SK-N-SH (cell line): ENCODE measurements around the gene PPP1R37. TPM values are rescaled to one million over a fixed set of nuclear protein-coding genes. Genes with fewer than 3 reads are reported as not detected.

ENCODE experiments used
- CTCF ChIA-PET: fragments of 300-600, 350-600 bp; formaldehyde crosslinking; extraction: SDS; loops from one replicate; lab custom pipeline; 2021; lab: Yijun Ruan, JAX
- POLR2A ChIA-PET: fragments of 350-600 bp; sonication (Branson Sonifier 250); formaldehyde crosslinking; extraction: SDS; loops from one replicate; lab custom pipeline; 2020; ENCODE audit warnings: antibody characterized with exemption, inconsistent platforms; lab: Yijun Ruan, JAX
- DNase-seq: peaks from one replicate; pipeline ENCODE4 v3.0.0; 2012
- H2AFZ ChIP-seq: fragments of 200-600 bp; sonication (generic); 2 replicates; pipeline ENCODE4 v1.8.1; 2016; ENCODE audit warnings: antibody characterized with exemption, mild to moderate bottlenecking, low read depth
- H3F3A ChIP-seq: fragments of 200-600 bp; sonication (generic); replicated peaks from 2 replicates; pipeline ENCODE3; 2016; ENCODE audit warnings: antibody characterized with exemption, mild to moderate bottlenecking; ENCODE audit not compliant: insufficient read depth
- H3K27ac ChIP-seq, 2 experiments: fragments of 200-500 bp in 1 of 2; fragments of 200-600 bp in 1 of 2; sonication (Bioruptor generic) in 1 of 2; sonication (generic), shearing (Covaris generic) in 1 of 2; 2 replicates each; pipeline versions ENCODE4 v1.5.1 to v1.6.1; 2014 to 2016; ENCODE audit warnings: low read depth in 2 of 2, inconsistent platforms in 1 of 2, low read length in 1 of 2, mild to moderate bottlenecking in 1 of 2, mixed read lengths in 1 of 2
- H3K27me3 ChIP-seq: fragments of 200-600 bp; sonication (generic), shearing (Covaris generic); 2 replicates; pipeline ENCODE4 v1.6.1; 2016; ENCODE audit warnings: mixed run types; ENCODE audit not compliant: insufficient read depth
- H3K36me3 ChIP-seq, 2 experiments: fragments of 200-500 bp in 1 of 2; fragments of 200-600 bp in 1 of 2; sonication (Bioruptor generic) in 1 of 2; sonication (generic) in 1 of 2; replicated peaks in 1 of 2; 2 replicates each; pipeline versions ENCODE3 to v1.5.1; 2014 to 2016; ENCODE audit warnings: low read length in 1 of 2, mild to moderate bottlenecking in 1 of 2; ENCODE audit not compliant: insufficient read depth in 2 of 2, control insufficient read depth in 1 of 2
- H3K4me1 ChIP-seq, 2 experiments: fragments of 200-500 bp in 1 of 2; fragments of 200-600 bp in 1 of 2; sonication (Bioruptor generic) in 1 of 2; sonication (generic), shearing (Covaris generic) in 1 of 2; 2 replicates each; pipeline versions ENCODE4 v1.5.1 to v1.6.1; 2014 to 2016; ENCODE audit warnings: low read depth in 1 of 2, low read length in 1 of 2, mixed run types in 1 of 2; ENCODE audit not compliant: insufficient read depth in 2 of 2, control insufficient read depth in 1 of 2
- H3K4me2 ChIP-seq: fragments of 200-600 bp; sonication (generic), shearing (Covaris generic); 2 replicates; pipeline ENCODE4 v1.6.1; 2017; ENCODE audit warnings: mixed run types
- H3K4me3 ChIP-seq, 2 experiments: fragments of 200-500 bp in 1 of 2; fragments of 200-600 bp in 1 of 2; sonication (Bioruptor generic) in 1 of 2; sonication (generic), shearing (Covaris generic) in 1 of 2; 2 replicates each; pipeline versions ENCODE4 v1.5.1 to v1.8.1; 2014 to 2016; ENCODE audit warnings: low read depth in 2 of 2, inconsistent platforms in 1 of 2, low read length in 1 of 2, mild to moderate bottlenecking in 1 of 2, mixed read lengths in 1 of 2, moderate library complexity in 1 of 2
- H3K79me2 ChIP-seq: fragments of 200-600 bp; sonication (generic); 2 replicates; pipeline ENCODE4 v1.8.1; 2017; ENCODE audit warnings: mild to moderate bottlenecking; ENCODE audit not compliant: insufficient read depth
- H3K9ac ChIP-seq: fragments of 200-600 bp; sonication (generic); 2 replicates; pipeline ENCODE4 v1.6.1; 2017; ENCODE audit warnings: mixed run types
- H3K9me2 ChIP-seq: fragments of 200-600 bp; sonication (generic); 2 replicates; pipeline ENCODE4 v1.6.1; 2017; ENCODE audit warnings: mixed run types
- H3K9me3 ChIP-seq: fragments of 200-600 bp; sonication (generic); 2 replicates; pipeline ENCODE4 v1.6.1; 2017; ENCODE audit warnings: mixed run types, mild to moderate bottlenecking, moderate library complexity
- H4K20me1 ChIP-seq: fragments of 200-600 bp; sonication (generic); 2 replicates; pipeline ENCODE4 v1.6.1; 2017; ENCODE audit warnings: mild to moderate bottlenecking, mixed run types; ENCODE audit not compliant: insufficient read depth
- CHD2 ChIP-seq: fragments of 150-350 bp; IDR thresholded peaks from 2 replicates; pipeline ENCODE4 v1.6.1; 2018; ENCODE audit warnings: low read length; ENCODE audit not compliant: partially characterized antibody
- ELF1 ChIP-seq: IDR thresholded peaks from 2 replicates; pipeline ENCODE4 v1.4.0; 2012
- EZH2phosphoT487 ChIP-seq: fragments of 200-600 bp; sonication (generic); IDR thresholded peaks from 2 replicates; pipeline ENCODE4 v1.6.1; 2017; ENCODE audit warnings: low read depth, mixed run types, mild to moderate bottlenecking, antibody characterized with exemption, moderate library complexity, borderline replicate concordance
- FOXM1 ChIP-seq: IDR thresholded peaks from 2 replicates; pipeline ENCODE4 v1.4.0; 2012; ENCODE audit warnings: low read depth, mild to moderate bottlenecking
- GABPA ChIP-seq: IDR thresholded peaks from 2 replicates; pipeline ENCODE4 v1.4.0; 2012; ENCODE audit warnings: low read depth, mild to moderate bottlenecking
- GATA2 ChIP-seq: sonication (generic); formaldehyde crosslinking; IDR thresholded peaks from 2 replicates; pipeline ENCODE4 v1.5.0; 2020; ENCODE audit warnings: mild to moderate bottlenecking, missing genetic modification reagents
- MEF2A ChIP-seq: IDR thresholded peaks from 2 replicates; pipeline ENCODE4 v1.4.0; 2012; ENCODE audit warnings: low read depth, borderline replicate concordance
- MXI1 ChIP-seq: IDR thresholded peaks from 2 replicates; pipeline ENCODE4 v1.6.1; 2012; ENCODE audit warnings: mild to moderate bottlenecking, low read depth, low read length, improper control_type of control experiment
- POLR2AphosphoS5 ChIP-seq: IDR thresholded peaks from 2 replicates; pipeline ENCODE4 v1.6.1; 2012; ENCODE audit warnings: low read depth, low read length
- RAD21 ChIP-seq: IDR thresholded peaks from 2 replicates; pipeline ENCODE4 v1.6.1; 2012; ENCODE audit warnings: mild to moderate bottlenecking, low read length
- RCOR1 ChIP-seq: fragments of 150-350 bp; IDR thresholded peaks from 2 replicates; pipeline ENCODE4 v1.6.1; 2017; ENCODE audit warnings: antibody characterized with exemption, low read length
- SIN3A ChIP-seq: IDR thresholded peaks from 2 replicates; pipeline ENCODE4 v1.6.1; 2012; ENCODE audit warnings: low read depth, mild to moderate bottlenecking, low read length, moderate library complexity, borderline replicate concordance
- TEAD4 ChIP-seq: IDR thresholded peaks from 2 replicates; pipeline ENCODE4 v1.4.0; 2012; ENCODE audit warnings: mild to moderate bottlenecking, borderline replicate concordance; ENCODE audit not compliant: insufficient read depth
- YY1 ChIP-seq: IDR thresholded peaks from 2 replicates; pipeline ENCODE4 v1.4.0; 2012; ENCODE audit warnings: low read depth, mild to moderate bottlenecking
- WGBS: methylation state at CpG from one replicate; pipeline ENCODE4 v1.1.6; 2017; ENCODE audit warnings: low lambda C conversion rate; 5-methylcytosine and 5-hydroxymethylcytosine counted together
- polyA plus RNA-seq, 3 experiments: library from polyadenylated mRNA; depleted of rRNA; stranded (reverse); fragments of >200 nt; gene quantifications; 2 replicates each; pipeline ENCODE4 v1.2.3, GENCODE V29; 2012
- TF ChIP-seq, protein P1 (sequence below): IDR thresholded peaks from 2 replicates; pipeline ENCODE4 v1.6.1; 2012; ENCODE audit warnings: mild to moderate bottlenecking, low read depth, low read length, moderate library complexity
- TF ChIP-seq, protein P2 (sequence below): fragments of 150-350 bp; IDR thresholded peaks from 2 replicates; pipeline ENCODE4 v1.6.1; 2016; ENCODE audit warnings: mild to moderate bottlenecking, low read depth, low read length
- TF ChIP-seq, protein P3 (sequence below): fragments of 150-350 bp; IDR thresholded peaks from 2 replicates; pipeline ENCODE4 v1.6.1; 2017; ENCODE audit warnings: antibody characterized with exemption, low read length, low read depth, borderline replicate concordance
- TF ChIP-seq, protein P4 (sequence below): IDR thresholded peaks from 2 replicates; pipeline ENCODE4 v1.4.0; 2012; ENCODE audit warnings: low read depth, borderline replicate concordance
- TF ChIP-seq, protein P5 (sequence below): fragments of 200-600 bp; sonication (generic); IDR thresholded peaks from 2 replicates; pipeline ENCODE4 v1.6.1; 2017; ENCODE audit warnings: antibody characterized with exemption, mild to moderate bottlenecking, moderate library complexity

The PPP1R37 gene
- polyA plus RNA-seq, 1 of the 3 experiments (the other 2 are of a cell fraction): 24.4 TPM

DNA sequence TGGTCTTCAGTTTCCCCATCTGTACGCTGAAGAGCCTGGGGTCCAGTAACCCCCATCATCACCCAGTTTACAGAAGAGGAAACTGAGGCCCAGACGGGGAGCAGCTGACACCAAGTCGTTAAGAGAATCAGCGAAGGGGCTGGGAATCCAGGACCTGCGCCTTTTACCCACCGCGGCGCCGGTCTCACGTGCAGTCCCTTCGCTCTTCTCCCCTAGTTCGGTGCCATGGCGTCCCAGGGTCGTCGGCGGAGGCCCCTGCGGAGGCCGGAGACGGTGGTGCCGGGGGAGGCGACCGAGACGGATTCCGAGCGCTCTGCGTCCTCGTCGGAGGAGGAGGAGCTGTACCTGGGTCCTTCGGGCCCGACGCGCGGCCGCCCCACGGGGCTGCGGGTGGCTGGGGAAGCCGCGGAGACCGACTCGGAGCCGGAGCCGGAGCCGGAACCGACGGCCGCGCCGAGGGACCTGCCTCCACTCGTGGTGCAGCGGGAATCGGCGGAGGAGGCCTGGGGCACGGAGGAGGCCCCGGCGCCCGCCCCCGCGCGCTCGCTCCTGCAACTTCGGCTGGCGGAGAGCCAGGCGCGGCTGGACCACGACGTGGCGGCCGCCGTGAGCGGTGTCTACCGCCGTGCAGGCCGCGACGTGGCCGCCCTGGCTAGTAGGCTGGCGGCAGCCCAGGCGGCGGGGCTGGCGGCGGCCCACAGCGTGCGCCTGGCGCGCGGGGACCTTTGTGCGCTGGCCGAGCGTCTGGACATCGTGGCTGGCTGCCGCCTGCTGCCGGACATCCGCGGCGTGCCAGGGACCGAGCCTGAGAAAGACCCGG, 86.3 kb downstream of the PPP1R37 start:
- Histone ChIP-seq H3K79me2 (peaks cover 29% of the 10 kb centered on the region), H3K9me2 (no peaks in the 10 kb centered on the region), H3K4me2 (peak overlapping the region; percentile 99), H4K20me1 (no peaks in the 10 kb centered on the region), H2AFZ (peak overlapping the region; percentile 79), H3K9me3 (no peaks in the 10 kb centered on the region), H3K4me1 (peaks cover 0 to 13% of the 10 kb centered on the region in 2 experiments; a peak in 1 of 4 replicates), H3K4me3 (peak overlapping the region; percentile 81 to 96), H3K9ac (peak overlapping the region; percentile 59), H3F3A (peaks cover 9% of the 10 kb centered on the region), H3K36me3 (peaks cover 0 to 5% of the 10 kb centered on the region in 2 experiments), H3K27ac (peak overlapping the region; percentile 53 to 74), H3K27me3 (no peaks in the 10 kb centered on the region)
- CTCF ChIA-PET: interaction anchor here (0.8 to 1.7 kb wide), 7 partner anchors 30 to 306 kb away, joined by 3 to 6 read pairs (median 4); partner anchors contain the start of gene EXOC3L2
- WGBS: 20% methylated on average over 5 of the region's 97 CpGs
- POLR2A ChIA-PET: interaction anchor here (1.8 kb wide), 1 partner anchor 87 kb away, joined by 7 read pairs; the partner anchor contains the start of gene PPP1R37
- peak; percentile 66 for DNase-seq
- TF ChIP-seq GABPA: no peak
- TF ChIP-seq POLR2AphosphoS5: no peak
- no peak for TF ChIP-seq YY1
- no peak for TF ChIP-seq SIN3A
- TF ChIP-seq TEAD4: no peak
- TF ChIP-seq, protein P1, sequence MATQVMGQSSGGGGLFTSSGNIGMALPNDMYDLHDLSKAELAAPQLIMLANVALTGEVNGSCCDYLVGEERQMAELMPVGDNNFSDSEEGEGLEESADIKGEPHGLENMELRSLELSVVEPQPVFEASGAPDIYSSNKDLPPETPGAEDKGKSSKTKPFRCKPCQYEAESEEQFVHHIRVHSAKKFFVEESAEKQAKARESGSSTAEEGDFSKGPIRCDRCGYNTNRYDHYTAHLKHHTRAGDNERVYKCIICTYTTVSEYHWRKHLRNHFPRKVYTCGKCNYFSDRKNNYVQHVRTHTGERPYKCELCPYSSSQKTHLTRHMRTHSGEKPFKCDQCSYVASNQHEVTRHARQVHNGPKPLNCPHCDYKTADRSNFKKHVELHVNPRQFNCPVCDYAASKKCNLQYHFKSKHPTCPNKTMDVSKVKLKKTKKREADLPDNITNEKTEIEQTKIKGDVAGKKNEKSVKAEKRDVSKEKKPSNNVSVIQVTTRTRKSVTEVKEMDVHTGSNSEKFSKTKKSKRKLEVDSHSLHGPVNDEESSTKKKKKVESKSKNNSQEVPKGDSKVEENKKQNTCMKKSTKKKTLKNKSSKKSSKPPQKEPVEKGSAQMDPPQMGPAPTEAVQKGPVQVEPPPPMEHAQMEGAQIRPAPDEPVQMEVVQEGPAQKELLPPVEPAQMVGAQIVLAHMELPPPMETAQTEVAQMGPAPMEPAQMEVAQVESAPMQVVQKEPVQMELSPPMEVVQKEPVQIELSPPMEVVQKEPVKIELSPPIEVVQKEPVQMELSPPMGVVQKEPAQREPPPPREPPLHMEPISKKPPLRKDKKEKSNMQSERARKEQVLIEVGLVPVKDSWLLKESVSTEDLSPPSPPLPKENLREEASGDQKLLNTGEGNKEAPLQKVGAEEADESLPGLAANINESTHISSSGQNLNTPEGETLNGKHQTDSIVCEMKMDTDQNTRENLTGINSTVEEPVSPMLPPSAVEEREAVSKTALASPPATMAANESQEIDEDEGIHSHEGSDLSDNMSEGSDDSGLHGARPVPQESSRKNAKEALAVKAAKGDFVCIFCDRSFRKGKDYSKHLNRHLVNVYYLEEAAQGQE: no peak
- TF ChIP-seq EZH2phosphoT487: no peak
- TF ChIP-seq MXI1: no peak; the same call in 1 of the 2 replicates
- TF ChIP-seq, protein P2, sequence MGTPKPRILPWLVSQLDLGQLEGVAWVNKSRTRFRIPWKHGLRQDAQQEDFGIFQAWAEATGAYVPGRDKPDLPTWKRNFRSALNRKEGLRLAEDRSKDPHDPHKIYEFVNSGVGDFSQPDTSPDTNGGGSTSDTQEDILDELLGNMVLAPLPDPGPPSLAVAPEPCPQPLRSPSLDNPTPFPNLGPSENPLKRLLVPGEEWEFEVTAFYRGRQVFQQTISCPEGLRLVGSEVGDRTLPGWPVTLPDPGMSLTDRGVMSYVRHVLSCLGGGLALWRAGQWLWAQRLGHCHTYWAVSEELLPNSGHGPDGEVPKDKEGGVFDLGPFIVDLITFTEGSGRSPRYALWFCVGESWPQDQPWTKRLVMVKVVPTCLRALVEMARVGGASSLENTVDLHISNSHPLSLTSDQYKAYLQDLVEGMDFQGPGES: no peak
- TF ChIP-seq, protein P3, sequence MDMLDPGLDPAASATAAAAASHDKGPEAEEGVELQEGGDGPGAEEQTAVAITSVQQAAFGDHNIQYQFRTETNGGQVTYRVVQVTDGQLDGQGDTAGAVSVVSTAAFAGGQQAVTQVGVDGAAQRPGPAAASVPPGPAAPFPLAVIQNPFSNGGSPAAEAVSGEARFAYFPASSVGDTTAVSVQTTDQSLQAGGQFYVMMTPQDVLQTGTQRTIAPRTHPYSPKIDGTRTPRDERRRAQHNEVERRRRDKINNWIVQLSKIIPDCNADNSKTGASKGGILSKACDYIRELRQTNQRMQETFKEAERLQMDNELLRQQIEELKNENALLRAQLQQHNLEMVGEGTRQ: no peak
- TF ChIP-seq GATA2 (CRISPR knock-in tag): no peak
- TF ChIP-seq, protein P4, sequence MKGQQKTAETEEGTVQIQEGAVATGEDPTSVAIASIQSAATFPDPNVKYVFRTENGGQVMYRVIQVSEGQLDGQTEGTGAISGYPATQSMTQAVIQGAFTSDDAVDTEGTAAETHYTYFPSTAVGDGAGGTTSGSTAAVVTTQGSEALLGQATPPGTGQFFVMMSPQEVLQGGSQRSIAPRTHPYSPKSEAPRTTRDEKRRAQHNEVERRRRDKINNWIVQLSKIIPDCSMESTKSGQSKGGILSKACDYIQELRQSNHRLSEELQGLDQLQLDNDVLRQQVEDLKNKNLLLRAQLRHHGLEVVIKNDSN: no peak
- no peak for TF ChIP-seq FOXM1
- TF ChIP-seq CHD2: no peak
- no peak for TF ChIP-seq RAD21
- TF ChIP-seq MEF2A: no peak
- TF ChIP-seq ELF1: no peak
- TF ChIP-seq, protein P5, sequence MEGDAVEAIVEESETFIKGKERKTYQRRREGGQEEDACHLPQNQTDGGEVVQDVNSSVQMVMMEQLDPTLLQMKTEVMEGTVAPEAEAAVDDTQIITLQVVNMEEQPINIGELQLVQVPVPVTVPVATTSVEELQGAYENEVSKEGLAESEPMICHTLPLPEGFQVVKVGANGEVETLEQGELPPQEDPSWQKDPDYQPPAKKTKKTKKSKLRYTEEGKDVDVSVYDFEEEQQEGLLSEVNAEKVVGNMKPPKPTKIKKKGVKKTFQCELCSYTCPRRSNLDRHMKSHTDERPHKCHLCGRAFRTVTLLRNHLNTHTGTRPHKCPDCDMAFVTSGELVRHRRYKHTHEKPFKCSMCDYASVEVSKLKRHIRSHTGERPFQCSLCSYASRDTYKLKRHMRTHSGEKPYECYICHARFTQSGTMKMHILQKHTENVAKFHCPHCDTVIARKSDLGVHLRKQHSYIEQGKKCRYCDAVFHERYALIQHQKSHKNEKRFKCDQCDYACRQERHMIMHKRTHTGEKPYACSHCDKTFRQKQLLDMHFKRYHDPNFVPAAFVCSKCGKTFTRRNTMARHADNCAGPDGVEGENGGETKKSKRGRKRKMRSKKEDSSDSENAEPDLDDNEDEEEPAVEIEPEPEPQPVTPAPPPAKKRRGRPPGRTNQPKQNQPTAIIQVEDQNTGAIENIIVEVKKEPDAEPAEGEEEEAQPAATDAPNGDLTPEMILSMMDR: no peak
- no peak for TF ChIP-seq RCOR1
